ENCODE measurements around the gene SPOCK1. TPM values are rescaled to one million over a fixed set of nuclear protein-coding genes. Genes with fewer than 3 reads are reported as not detected.

Gene SPOCK1
- total and polyA plus RNA-seq, 2 of the 4 experiments (the other 2 are of a cell fraction), result 5.0 to 20.3 TPM

DNA sequence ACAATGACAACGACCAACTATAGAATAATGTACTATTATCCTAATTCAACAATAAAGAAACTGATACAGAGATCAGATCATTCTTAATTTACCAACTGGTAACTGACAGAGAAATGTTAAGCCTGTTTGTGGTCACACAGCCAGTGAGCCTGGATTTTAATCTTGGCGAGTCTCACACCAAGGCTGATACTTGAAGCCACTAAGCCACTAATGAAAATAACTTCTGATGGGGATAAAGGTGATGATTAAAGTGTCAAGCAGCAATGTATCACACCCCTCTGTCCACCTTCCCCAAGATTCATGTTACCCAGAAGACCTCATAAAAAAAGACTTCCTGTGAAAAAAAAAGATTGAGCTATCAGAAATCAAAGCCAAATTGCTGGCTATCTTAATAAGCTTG, 350.5 kb downstream of the SPOCK1 start:
- no peak overlapping the region for H3K14ac ChIP-seq (replicated peaks; ENCODE audit: low read depth, low read length)
- H4K91ac ChIP-seq (ENCODE audit: insufficient read depth, low read depth, low read length), result no peak overlapping the region
- H2AK5ac ChIP-seq (ENCODE audit: low read depth, low read length), result no peak overlapping the region
- dilution Hi-C loops (cut with HindIII; ENCODE audit: low sequenced_read_pairs, unreplicated experiment), result no loop called here
- no peak overlapping the region for H3K18ac ChIP-seq (ENCODE audit: low read depth, low read length)
- POLR2A ChIA-PET (ENCODE audit: unreplicated experiment), result no interaction called here
- H3K4me1 ChIP-seq (ENCODE audit: control insufficient read depth, insufficient read depth, low read length), result peaks cover 9% of the 10 kb centered on the region
- no peaks in the 10 kb centered on the region for H4K20me1 ChIP-seq (ENCODE audit: insufficient read depth, low read length)
- no CpG with 5 or more reads among the region's 2 CpGs for WGBS, 2 experiments (ENCODE audit: extremely low coverage in 2 of 2, insufficient read length in 1 of 2)
- H3K36me3 ChIP-seq (ENCODE audit: control insufficient read depth, insufficient read depth, low read length), result no peaks in the 10 kb centered on the region
- TF ChIP-seq, protein P1, sequence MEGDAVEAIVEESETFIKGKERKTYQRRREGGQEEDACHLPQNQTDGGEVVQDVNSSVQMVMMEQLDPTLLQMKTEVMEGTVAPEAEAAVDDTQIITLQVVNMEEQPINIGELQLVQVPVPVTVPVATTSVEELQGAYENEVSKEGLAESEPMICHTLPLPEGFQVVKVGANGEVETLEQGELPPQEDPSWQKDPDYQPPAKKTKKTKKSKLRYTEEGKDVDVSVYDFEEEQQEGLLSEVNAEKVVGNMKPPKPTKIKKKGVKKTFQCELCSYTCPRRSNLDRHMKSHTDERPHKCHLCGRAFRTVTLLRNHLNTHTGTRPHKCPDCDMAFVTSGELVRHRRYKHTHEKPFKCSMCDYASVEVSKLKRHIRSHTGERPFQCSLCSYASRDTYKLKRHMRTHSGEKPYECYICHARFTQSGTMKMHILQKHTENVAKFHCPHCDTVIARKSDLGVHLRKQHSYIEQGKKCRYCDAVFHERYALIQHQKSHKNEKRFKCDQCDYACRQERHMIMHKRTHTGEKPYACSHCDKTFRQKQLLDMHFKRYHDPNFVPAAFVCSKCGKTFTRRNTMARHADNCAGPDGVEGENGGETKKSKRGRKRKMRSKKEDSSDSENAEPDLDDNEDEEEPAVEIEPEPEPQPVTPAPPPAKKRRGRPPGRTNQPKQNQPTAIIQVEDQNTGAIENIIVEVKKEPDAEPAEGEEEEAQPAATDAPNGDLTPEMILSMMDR (conservative IDR thresholded peaks at IDR 0.05; ENCODE audit: low read depth, low read length), result no peak
- TF ChIP-seq RCOR1 (IDR thresholded peaks at IDR 0.05; ENCODE audit: insufficient replicate concordance, low read length) (no peak), MAZ (IDR thresholded peaks at IDR 0.05; ENCODE audit: borderline replicate concordance, low read depth, low read length) (no peak), CEBPB (IDR thresholded peaks at IDR 0.05; ENCODE audit: low read depth, low read length) (no peak), MAFK (IDR thresholded peaks at IDR 0.05; ENCODE audit: low read depth, low read length) (no peak), CHD1 (IDR thresholded peaks at IDR 0.05; ENCODE audit: low read depth, low read length) (no peak), BHLHE40 (IDR thresholded peaks at IDR 0.05; ENCODE audit: low read depth, low read length) (no peak), POLR2A (IDR thresholded peaks at IDR 0.05; ENCODE audit: low read depth, low read length) (no peak), MXI1 (IDR thresholded peaks at IDR 0.05; ENCODE audit: borderline replicate concordance, low read depth, low read length) (no peak), NFE2L2 (IDR thresholded peaks at IDR 0.05; ENCODE audit: low read depth, low read length) (no peak), RAD21 (IDR thresholded peaks at IDR 0.05; ENCODE audit: low read length) (no peak), FOS (IDR thresholded peaks at IDR 0.05; ENCODE audit: low read depth, low read length) (no peak), RFX5 (IDR thresholded peaks at IDR 0.05; ENCODE audit: low read depth, low read length) (no peak)
- TF ChIP-seq, protein P2, sequence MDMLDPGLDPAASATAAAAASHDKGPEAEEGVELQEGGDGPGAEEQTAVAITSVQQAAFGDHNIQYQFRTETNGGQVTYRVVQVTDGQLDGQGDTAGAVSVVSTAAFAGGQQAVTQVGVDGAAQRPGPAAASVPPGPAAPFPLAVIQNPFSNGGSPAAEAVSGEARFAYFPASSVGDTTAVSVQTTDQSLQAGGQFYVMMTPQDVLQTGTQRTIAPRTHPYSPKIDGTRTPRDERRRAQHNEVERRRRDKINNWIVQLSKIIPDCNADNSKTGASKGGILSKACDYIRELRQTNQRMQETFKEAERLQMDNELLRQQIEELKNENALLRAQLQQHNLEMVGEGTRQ (IDR thresholded peaks at IDR 0.05; ENCODE audit: low read depth, low read length), result no peak
- TF ChIP-seq, protein P3, sequence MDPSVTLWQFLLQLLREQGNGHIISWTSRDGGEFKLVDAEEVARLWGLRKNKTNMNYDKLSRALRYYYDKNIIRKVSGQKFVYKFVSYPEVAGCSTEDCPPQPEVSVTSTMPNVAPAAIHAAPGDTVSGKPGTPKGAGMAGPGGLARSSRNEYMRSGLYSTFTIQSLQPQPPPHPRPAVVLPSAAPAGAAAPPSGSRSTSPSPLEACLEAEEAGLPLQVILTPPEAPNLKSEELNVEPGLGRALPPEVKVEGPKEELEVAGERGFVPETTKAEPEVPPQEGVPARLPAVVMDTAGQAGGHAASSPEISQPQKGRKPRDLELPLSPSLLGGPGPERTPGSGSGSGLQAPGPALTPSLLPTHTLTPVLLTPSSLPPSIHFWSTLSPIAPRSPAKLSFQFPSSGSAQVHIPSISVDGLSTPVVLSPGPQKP (IDR thresholded peaks at IDR 0.05; ENCODE audit: borderline replicate concordance, low read depth, low read length), result no peak
- in situ Hi-C loops (cut with MboI; ENCODE audit: low sequenced_read_pairs), result no loop called here
- no peak overlapping the region for H3K4me3 ChIP-seq (ENCODE audit: insufficient read depth, low read depth, low read length)
- no peaks in the 10 kb centered on the region for H3K9me3 ChIP-seq (ENCODE audit: control insufficient read depth, insufficient read depth, low read length)
- no peak overlapping the region for H3K27ac ChIP-seq (ENCODE audit: insufficient read depth, low read length)
- no peaks in the 10 kb centered on the region for H3K27me3 ChIP-seq (ENCODE audit: control insufficient read depth, insufficient read depth, low read length)
- DNase-seq (no peak), ATAC-seq (ENCODE audit: low read depth) (no peak)
- H3K4me2 ChIP-seq (ENCODE audit: low read depth, low read length), result no peak overlapping the region
- CTCF ChIA-PET, result interaction anchor here (0.6 kb wide), 1 partner anchor 133 kb away, joined by 3 read pairs; no protein-coding TSS in a partner anchor
- H3K9me1 ChIP-seq (ENCODE audit: insufficient read depth, low read length), result peaks cover 4% of the 10 kb centered on the region; the same call in 1 of the 2 replicates
- H2BK20ac ChIP-seq (ENCODE audit: low read depth, low read length), result no peak overlapping the region
- intact Hi-C loops (cut with micrococcal nuclease), result no loop called here
- no peak overlapping the region for H2BK5ac ChIP-seq (ENCODE audit: low read depth, low read length, poor library complexity, severe bottlenecking)
- no peak overlapping the region for H3K4ac ChIP-seq (ENCODE audit: low read depth, low read length)
- no peak overlapping the region for H2AFZ ChIP-seq (replicated peaks; ENCODE audit: low read length, poor library complexity)
- H3K23ac ChIP-seq (ENCODE audit: low read depth, low read length), result no peak overlapping the region
- H2BK120ac ChIP-seq (ENCODE audit: low read depth, low read length), result no peak overlapping the region
- H2BK15ac ChIP-seq (ENCODE audit: low read depth, low read length), result no peak overlapping the region
- no peak overlapping the region for H4K8ac ChIP-seq (ENCODE audit: low read depth in 2 of 2, low read length in 2 of 2)
- BruUV-seq (replicated peaks), result no TSS peak
- no peak overlapping the region for H2AK9ac ChIP-seq (replicated peaks; ENCODE audit: low read depth, low read length, poor library complexity)
- H3K79me1 ChIP-seq (ENCODE audit: low read depth in 1 of 2, low read length in 2 of 2), result no peaks in the 10 kb centered on the region
- no peak overlapping the region for H4K5ac ChIP-seq (ENCODE audit: low read depth, low read length)
- H3K9ac ChIP-seq (ENCODE audit: low read depth, low read length), result no peak overlapping the region
- no peak overlapping the region for H3K56ac ChIP-seq (ENCODE audit: extremely low read depth, insufficient read depth, low read length)

Data from IMR-90 (cell line).